Sigmoid colon (tissue), 3 donors: ENCODE data around the gene CD164L2.

ENCODE experiments used
- CTCF ChIP-seq, 4 experiments: fragments of 450-650 bp in 3 of 4; fragments of 200-600 bp in 1 of 4; IDR thresholded peaks; one replicate each; pipeline ENCODE4 v1.5.1; 2016 to 2019; ENCODE audit warnings: antibody characterized with exemption in 4 of 4, mild to moderate bottlenecking in 3 of 4, moderate library complexity in 2 of 4
- POLR2A ChIP-seq, 2 donors: fragments of 450-650 bp; IDR thresholded peaks; one replicate each; pipeline ENCODE4 v1.6.1; 2016; ENCODE audit warnings: antibody characterized with exemption in 2 of 2, mild to moderate bottlenecking in 2 of 2, moderate library complexity in 2 of 2

GRCh38 chr1:27335506-27336422 is 47.4 kb downstream of the CD164L2 start:
- no peak for TF ChIP-seq CTCF (IDR thresholded peaks at IDR 0.05)
- TF ChIP-seq POLR2A (IDR thresholded peaks at IDR 0.05), result no peak
